ENCODE measurements around the gene POLK.

The POLK gene

DNA sequence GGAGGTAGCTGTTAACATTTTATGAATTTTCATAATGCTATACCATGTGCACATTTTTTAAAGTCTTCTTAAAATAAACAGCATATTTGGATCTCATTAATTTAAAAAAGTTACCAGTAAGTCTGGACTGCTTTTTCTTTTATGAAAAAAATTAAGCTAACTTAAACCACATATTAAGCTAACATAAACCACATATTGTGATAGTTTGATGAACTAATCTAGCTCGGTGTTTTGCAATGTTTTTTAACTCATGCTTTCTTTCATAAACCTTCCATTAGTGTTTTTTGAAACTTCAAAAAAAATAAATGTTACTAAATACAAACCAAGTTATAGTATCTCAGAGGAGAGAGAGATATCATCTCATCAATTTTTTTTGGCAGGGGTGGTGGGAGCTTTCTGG, 26.5 kb downstream of the POLK start:
- no peak for DNase-seq (ENCODE audit: low read depth)
- H3K4me3 ChIP-seq (ENCODE audit: low read depth, low read length), result no peak overlapping the region
- TF ChIP-seq CTCF (conservative IDR thresholded peaks at IDR 0.05; ENCODE audit: low read depth, low read length), result no peak

DNA sequence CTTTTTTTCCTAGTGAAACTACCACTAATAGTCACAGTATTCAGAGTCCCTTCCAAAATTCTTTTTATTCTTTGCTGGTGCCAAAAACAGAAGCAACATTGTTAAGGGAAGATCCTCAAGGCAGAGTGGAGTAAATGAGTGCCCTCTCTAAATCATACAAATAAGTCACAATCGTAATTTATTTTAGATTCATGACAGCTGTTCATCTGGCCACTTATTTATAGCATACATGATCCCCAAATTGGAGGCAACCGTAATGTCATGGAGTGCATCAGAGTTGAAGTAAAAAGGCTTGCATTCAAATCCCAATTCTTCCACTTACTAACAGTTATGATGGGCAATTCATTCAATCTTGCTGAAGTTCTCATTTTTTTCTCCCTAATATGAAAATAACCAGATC, 33.4 kb downstream of the POLK start:
- H3K4me3 ChIP-seq (ENCODE audit: low read depth, low read length), result no peak overlapping the region
- DNase-seq (ENCODE audit: low read depth), result no peak
- no peak for TF ChIP-seq CTCF (conservative IDR thresholded peaks at IDR 0.05; ENCODE audit: low read depth, low read length)

DNA sequence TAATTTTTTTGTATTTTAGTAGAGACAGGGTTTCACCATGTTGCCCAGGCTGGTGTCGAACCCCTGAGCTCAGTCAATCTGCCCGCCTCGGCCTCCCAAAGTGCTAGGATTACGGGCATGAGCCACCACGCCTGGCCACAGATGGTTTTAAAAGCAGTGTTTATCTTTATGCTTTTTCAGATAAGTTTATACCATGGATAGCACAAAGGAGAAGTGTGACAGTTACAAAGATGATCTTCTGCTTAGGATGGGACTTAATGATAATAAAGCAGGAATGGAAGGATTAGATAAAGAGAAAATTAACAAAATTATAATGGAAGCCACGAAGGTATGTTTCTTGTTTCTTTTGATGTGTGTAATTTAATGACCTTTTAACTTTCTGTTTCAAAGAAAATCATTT, 35.1 kb downstream of the POLK start:
- no peak overlapping the region for H3K4me3 ChIP-seq (ENCODE audit: low read depth, low read length)
- no peak for DNase-seq (ENCODE audit: low read depth)
- no peak for TF ChIP-seq CTCF (conservative IDR thresholded peaks at IDR 0.05; ENCODE audit: low read depth, low read length)

GRCh38 chr5:75547812-75548211, 36.1 kb downstream of the POLK start:
- no peak for DNase-seq (ENCODE audit: low read depth)
- no peak for TF ChIP-seq CTCF (conservative IDR thresholded peaks at IDR 0.05; ENCODE audit: low read depth, low read length)
- H3K4me3 ChIP-seq (ENCODE audit: low read depth, low read length), result no peak overlapping the region

DNA sequence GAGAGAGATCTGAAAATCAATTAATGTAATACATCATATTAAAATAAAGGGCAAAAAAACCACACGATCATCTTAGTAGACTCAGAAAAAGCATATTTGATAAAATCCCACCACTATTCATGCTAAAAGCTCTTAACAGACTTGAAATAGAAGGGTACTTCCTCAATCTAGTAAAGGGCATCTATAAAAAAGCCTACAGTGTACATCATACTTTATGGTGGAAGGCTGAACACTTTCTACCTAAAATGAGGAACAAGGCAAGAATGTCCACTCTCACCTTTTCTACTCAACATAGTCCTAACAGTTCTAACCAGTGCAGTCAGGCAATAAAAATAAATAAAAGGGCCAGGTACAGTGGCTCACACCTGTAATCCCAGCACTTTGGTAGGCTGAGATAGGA, 38.9 kb downstream of the POLK start:
- TF ChIP-seq CTCF (conservative IDR thresholded peaks at IDR 0.05; ENCODE audit: low read depth, low read length), result no peak
- H3K4me3 ChIP-seq (ENCODE audit: low read depth, low read length), result no peak overlapping the region
- no peak for DNase-seq (ENCODE audit: low read depth)

- DNase-seq (ENCODE audit: low read depth), result peak; percentile 49
- TF ChIP-seq CTCF (conservative IDR thresholded peaks at IDR 0.05; ENCODE audit: low read depth, low read length), result no peak
- H3K4me3 ChIP-seq (ENCODE audit: low read depth, low read length), result no peak overlapping the region
Observed at GRCh38 chr5:75551471-75551870, 39.8 kb downstream of the POLK start.

GRCh38 chr5:75552764-75553163, 41.1 kb downstream of the POLK start:
- DNase-seq (ENCODE audit: low read depth), result no peak
- no peak overlapping the region for H3K4me3 ChIP-seq (ENCODE audit: low read depth, low read length)
- no peak for TF ChIP-seq CTCF (conservative IDR thresholded peaks at IDR 0.05; ENCODE audit: low read depth, low read length)
